K562 (cell line): ENCODE data around the gene NDUFV3. TPM values are rescaled to one million over a fixed set of nuclear protein-coding genes. Genes with fewer than 3 reads are reported as not detected.

Source experiments
- CXXC5 ChIP-seq: fragments of 250-450 bp; sonication (Bioruptor Pico); IDR thresholded peaks from 2 replicates; pipeline ENCODE4 v1.8.0; 2022; ENCODE audit warnings: inconsistent platforms, mild to moderate bottlenecking, moderate library complexity
- DDX20 ChIP-seq: fragments of 450-650 bp; IDR thresholded peaks from 2 replicates; pipeline ENCODE4 v1.6.1; 2016; ENCODE audit warnings: missing genetic modification characterization, low read depth, mild to moderate bottlenecking, missing compliant biosample characterization, moderate library complexity
- DMBX1 ChIP-seq: fragments of 250-450 bp; sonication (Bioruptor Pico); IDR thresholded peaks from 2 replicates; pipeline ENCODE4 v1.8.0; 2022; ENCODE audit warnings: inconsistent platforms, mild to moderate bottlenecking, moderate library complexity, borderline replicate concordance
- GABPA ChIP-seq: fragments of 200-800 bp; sonication (Bioruptor generic); conservative IDR thresholded peaks from 2 replicates; pipeline ENCODE4 v1.6.1; 2016; ENCODE audit warnings: low read depth, missing genetic modification characterization, missing compliant biosample characterization
- HSF4 ChIP-seq: fragments of 250-450 bp; sonication (Bioruptor Pico); IDR thresholded peaks from 2 replicates; pipeline ENCODE4 v2.1.2; 2022; ENCODE audit warnings: mild to moderate bottlenecking, moderate library complexity, borderline replicate concordance
- NBN ChIP-seq: fragments of 450-650 bp; IDR thresholded peaks from 2 replicates; pipeline ENCODE4 v1.6.1; 2016; ENCODE audit warnings: low read depth, mild to moderate bottlenecking
- RB1 ChIP-seq: fragments of 450-650 bp; IDR thresholded peaks from 2 replicates; pipeline ENCODE4 v1.6.1; 2017; ENCODE audit warnings: low read depth, mild to moderate bottlenecking
- RBM25 ChIP-seq: fragments of 200-400 bp; formaldehyde crosslinking; IDR thresholded peaks from 2 replicates; pipeline ENCODE4 v1.6.1; 2018; ENCODE audit warnings: low read length, low read depth, moderate library complexity; ENCODE audit not compliant: severe bottlenecking
- RNF2 ChIP-seq: sonication (generic); IDR thresholded peaks from 2 replicates; pipeline ENCODE4 v1.6.1; 2016
- SIN3B ChIP-seq: fragments of 450-650 bp; IDR thresholded peaks from 2 replicates; pipeline ENCODE4 v1.6.1; 2017; ENCODE audit warnings: low read depth, mild to moderate bottlenecking, moderate library complexity
- SRSF1 ChIP-seq: fragments of 200-400 bp; formaldehyde crosslinking; IDR thresholded peaks from 2 replicates; pipeline ENCODE4 v1.6.1; 2017; ENCODE audit warnings: mild to moderate bottlenecking, low read depth, low read length, moderate library complexity
- XRCC5 ChIP-seq: fragments of 200-400 bp; formaldehyde crosslinking; IDR thresholded peaks from 2 replicates; pipeline ENCODE4 v1.6.1; 2017; ENCODE audit warnings: low read depth, mild to moderate bottlenecking, low read length
- YY1 ChIP-seq, 3 experiments: IDR thresholded peaks; 2 replicates each; pipeline ENCODE4 v1.6.1; 2011; ENCODE audit warnings: low read length in 2 of 3, mild to moderate bottlenecking in 2 of 3, moderate library complexity in 2 of 3, borderline replicate concordance in 1 of 3, control low read depth in 1 of 3, low read depth in 1 of 3; ENCODE audit not compliant: insufficient read depth in 3 of 3, insufficient replicate concordance in 2 of 3, control insufficient read depth in 1 of 3, insufficient read length in 1 of 3; ENCODE audit errors: extremely low read depth in 1 of 3
- ZBTB5 ChIP-seq: fragments of 450-650 bp; IDR thresholded peaks from 2 replicates; pipeline ENCODE4 v1.6.1; 2017; ENCODE audit warnings: antibody characterized with exemption
- polyA plus RNA-seq, 8 experiments: library from polyadenylated mRNA; depleted of rRNA in 4 of 8; stranded (reverse) in 5 of 8; unstranded in 3 of 8; fragments of >200 nt; fragmentation: Nextera tagmentation in 2 of 8; fragmentation: Illumina TruSeq in 1 of 8; extraction: Ambion mirVana in 2 of 8; extraction: Trizol in 1 of 8; gene quantifications; 2 replicates each; pipeline versions ENCODE4 v1.2.1 to v1.2.3, GENCODE V29; 2011 to 2014; ENCODE audit warnings: inconsistent platforms in 1 of 8, missing spikeins in 1 of 8
- total RNA-seq, 7 experiments: library from RNA; depleted of rRNA in 6 of 7; stranded (reverse); fragments of >200 nt in 6 of 7; fragmentation: Illumina TruSeq in 2 of 7; extraction: Trizol in 2 of 7; gene quantifications; 2 replicates each; pipeline versions ENCODE4 v1.2.1 to v1.2.3, GENCODE V29; 2011 to 2021; ENCODE audit warnings: low replicate concordance in 1 of 7
- TF ChIP-seq, protein P1 (sequence below), 2 experiments: fragments of 450-650 bp in 1 of 2; sonication (generic) in 1 of 2; formaldehyde crosslinking in 1 of 2; IDR thresholded peaks; 2 replicates each; pipeline versions ENCODE4 v1.7.1 to v1.9.0; 2016 to 2022; ENCODE audit warnings: inconsistent platforms in 1 of 2, mild to moderate bottlenecking in 1 of 2, missing genetic modification reagents in 1 of 2

The NDUFV3 gene
- total and polyA plus RNA-seq, 9 of the 15 experiments (the other 6 are each of a cell fraction or from before 2014, with no cell fraction given), result 19.1 to 87.8 (median 74.3) TPM

GRCh38 chr21:42878993-42879787 is 13.9 kb upstream of the NDUFV3 start, which contains the start of gene WDR4 (continued):
- TF ChIP-seq XRCC5 (peak; percentile 30; the same call in 1 of the 2 replicates), SRSF1 (peak; percentile 78; the same call in 1 of the 2 replicates), CXXC5 (peak; percentile 67), RNF2 (peak; percentile 40; the same call in 1 of the 2 replicates), GABPA (tag) (peak; percentile 90), ZBTB5 (no peak), SIN3B (peak; percentile 93), NBN (peak; percentile 65), YY1 (IDR thresholded peaks at IDR 0.05; ENCODE audit: borderline replicate concordance in 1 of 3, control insufficient read depth in 1 of 3, extremely low read depth in 1 of 3, insufficient read depth in 3 of 3, insufficient read length in 1 of 3, insufficient replicate concordance in 2 of 3, low read depth in 1 of 3, low read length in 2 of 3) (peak; percentile 66 to 92 (median 84)), DMBX1 (CRISPR knock-in tag) (peak; percentile 19; the same call in 1 of the 2 replicates), RB1 (peak; percentile 79), DDX20 (tag) (no peak), RBM25 (peak; percentile 38), HSF4 (CRISPR knock-in tag) (no peak)
- TF ChIP-seq, protein P1, sequence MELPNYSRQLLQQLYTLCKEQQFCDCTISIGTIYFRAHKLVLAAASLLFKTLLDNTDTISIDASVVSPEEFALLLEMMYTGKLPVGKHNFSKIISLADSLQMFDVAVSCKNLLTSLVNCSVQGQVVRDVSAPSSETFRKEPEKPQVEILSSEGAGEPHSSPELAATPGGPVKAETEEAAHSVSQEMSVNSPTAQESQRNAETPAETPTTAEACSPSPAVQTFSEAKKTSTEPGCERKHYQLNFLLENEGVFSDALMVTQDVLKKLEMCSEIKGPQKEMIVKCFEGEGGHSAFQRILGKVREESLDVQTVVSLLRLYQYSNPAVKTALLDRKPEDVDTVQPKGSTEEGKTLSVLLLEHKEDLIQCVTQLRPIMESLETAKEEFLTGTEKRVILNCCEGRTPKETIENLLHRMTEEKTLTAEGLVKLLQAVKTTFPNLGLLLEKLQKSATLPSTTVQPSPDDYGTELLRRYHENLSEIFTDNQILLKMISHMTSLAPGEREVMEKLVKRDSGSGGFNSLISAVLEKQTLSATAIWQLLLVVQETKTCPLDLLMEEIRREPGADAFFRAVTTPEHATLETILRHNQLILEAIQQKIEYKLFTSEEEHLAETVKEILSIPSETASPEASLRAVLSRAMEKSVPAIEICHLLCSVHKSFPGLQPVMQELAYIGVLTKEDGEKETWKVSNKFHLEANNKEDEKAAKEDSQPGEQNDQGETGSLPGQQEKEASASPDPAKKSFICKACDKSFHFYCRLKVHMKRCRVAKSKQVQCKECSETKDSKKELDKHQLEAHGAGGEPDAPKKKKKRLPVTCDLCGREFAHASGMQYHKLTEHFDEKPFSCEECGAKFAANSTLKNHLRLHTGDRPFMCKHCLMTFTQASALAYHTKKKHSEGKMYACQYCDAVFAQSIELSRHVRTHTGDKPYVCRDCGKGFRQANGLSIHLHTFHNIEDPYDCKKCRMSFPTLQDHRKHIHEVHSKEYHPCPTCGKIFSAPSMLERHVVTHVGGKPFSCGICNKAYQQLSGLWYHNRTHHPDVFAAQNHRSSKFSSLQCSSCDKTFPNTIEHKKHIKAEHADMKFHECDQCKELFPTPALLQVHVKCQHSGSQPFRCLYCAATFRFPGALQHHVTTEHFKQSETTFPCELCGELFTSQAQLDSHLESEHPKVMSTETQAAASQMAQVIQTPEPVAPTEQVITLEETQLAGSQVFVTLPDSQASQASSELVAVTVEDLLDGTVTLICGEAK (IDR thresholded peaks at IDR 0.05), result peak; percentile 85
- TF ChIP-seq, protein P1 (CRISPR knock-in tag; IDR thresholded peaks at IDR 0.05), result no peak
